ENCODE measurements around the gene PZP.

The PZP gene

DNA sequence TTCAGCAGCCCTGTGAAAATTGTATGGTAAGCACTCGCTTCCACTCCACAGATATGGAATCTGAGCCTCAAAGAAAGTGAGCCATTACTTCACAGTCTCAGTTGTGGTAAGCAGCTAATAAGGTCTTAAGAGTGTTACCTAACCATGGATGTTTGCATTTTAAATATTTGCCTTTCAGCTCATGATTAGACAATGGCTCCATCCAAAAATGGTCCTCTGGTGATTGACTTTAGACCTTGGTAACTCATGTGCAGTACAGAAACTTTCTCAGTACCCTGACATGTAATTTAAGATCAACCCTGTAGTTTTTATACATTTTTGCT, 94.2 kb downstream of the PZP start:
- no peak for TF ChIP-seq CTCF (IDR thresholded peaks at IDR 0.05)

DNA sequence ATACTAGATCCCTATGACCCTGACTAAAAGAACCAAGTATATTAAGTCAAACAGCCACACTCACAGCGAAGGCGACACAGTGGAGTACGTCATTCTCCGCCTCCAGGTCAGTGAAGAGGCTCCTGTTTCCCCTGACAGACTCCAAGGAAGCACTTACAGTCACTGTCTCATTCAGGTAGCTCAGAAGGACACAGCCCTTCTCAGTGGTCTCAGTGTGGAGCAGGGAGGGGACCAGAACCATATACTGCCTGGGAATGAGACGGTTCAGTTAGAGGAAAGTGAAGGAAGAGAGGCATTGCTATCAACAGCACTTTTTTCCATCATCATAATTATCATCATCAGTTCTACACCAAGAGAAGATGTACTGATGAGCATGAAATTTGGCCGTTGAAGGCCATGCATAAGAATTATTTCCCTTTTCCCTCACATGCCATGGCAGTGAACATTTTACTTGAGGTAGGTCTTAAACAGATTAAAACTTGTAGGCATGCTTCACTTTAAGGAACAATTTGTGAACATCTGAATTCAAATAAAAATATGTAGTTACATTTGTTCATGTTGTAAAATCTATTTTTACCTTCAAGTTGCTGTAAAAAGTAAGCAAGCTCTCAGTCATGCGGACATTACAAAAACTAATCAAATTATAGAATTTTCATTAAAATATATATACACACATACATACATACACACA, 94.8 kb downstream of the PZP start:
- TF ChIP-seq CTCF (IDR thresholded peaks at IDR 0.05) = no peak

DNA sequence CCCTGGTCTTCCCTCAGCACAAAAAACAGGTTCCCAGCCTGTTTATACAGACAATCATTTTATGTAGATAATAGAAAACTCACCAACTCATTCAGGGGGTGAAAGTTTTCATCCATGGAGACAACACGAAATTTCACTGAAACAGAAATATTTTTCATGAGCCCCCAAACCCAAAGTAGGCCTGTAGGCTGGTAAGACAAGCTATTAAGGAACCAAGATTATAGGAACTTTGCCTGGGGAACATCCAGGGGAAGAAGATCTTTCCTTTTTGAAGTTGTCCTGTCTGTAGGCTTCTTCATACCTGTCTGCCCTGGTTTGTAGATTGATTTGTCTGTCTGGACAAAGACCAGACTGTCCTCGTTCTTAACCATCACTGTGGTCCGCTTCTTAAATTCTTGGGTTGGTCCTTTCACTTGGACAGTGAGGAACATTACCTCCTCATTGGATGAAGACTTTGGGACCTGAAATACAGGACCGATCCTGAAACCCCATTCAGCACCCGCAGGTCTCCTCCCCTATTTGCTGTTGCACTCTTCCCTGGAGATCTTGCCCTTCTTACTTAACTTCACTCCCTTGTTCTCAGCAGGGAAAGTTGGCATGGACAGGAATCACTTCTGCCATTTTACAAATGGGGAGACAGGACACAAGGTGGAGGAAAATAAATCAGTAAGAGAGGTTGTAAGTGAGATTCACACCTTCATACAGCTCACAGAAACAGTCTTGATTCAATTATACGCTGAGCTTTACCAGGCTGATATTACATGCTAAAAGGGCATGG, 95.9 kb downstream of the PZP start:
- TF ChIP-seq CTCF (IDR thresholded peaks at IDR 0.05) = no peak

- TF ChIP-seq CTCF (IDR thresholded peaks at IDR 0.05) = no peak
Observed at GRCh38 chr12:9111525-9111924, 96.7 kb downstream of the PZP start.

GRCh38 chr12:9109737-9110491, 98.3 kb downstream of the PZP start:
- TF ChIP-seq CTCF (IDR thresholded peaks at IDR 0.05) = no peak

- TF ChIP-seq CTCF (IDR thresholded peaks at IDR 0.05) = no peak
Observed at GRCh38 chr12:9109213-9109522, 99.0 kb downstream of the PZP start.

DNA sequence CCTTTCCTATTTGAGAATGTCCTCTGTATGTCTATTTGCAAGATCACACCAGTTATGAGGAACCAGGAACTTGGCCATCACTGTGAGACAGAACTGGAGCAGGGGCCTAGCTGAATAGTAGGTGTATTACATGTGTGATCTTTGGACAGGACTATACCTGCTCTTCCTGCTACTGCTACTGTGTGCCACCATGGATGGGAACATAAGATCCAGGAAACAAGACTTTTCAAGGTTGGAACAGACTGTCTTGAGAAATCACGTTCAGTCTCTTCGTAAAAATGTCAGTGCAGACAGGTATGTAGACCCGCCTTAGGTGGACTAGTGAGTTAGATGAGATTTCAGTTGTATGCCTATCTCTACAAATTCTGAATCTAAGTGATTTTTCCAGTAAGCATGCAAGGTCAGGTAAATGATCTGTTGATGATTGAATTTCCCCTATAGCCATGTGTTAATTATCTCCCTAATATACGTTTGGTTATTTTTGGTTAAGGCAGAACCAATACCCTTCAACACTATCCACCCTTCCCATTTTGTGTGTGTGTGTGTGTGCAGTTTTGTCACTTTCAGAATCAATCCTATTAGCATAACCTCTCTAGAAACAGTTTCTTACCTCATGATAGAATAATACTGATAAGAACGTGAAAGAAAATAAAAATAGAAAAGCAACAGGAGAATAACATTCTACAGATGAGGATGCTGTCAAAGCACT, 99.5 kb downstream of the PZP start:
- no peak for TF ChIP-seq CTCF (IDR thresholded peaks at IDR 0.05)
